HG03520 (cell line): Measurements from ENCODE around the gene GJC1.
"Not testable (repeated sequence)": the region's sequence is repeated elsewhere in the genome, so short reads cannot be mapped to it uniquely, and the experiment has no call there.

ENCODE experiments used
- ATAC-seq: cut with Tn5 transposase; IDR thresholded peaks from one replicate; pipeline ENCODE4 v1.9.1; 2021; ENCODE audit warnings: mild to moderate bottlenecking, moderate library complexity; ENCODE audit not compliant: unreplicated experiment

The GJC1 gene

DNA sequence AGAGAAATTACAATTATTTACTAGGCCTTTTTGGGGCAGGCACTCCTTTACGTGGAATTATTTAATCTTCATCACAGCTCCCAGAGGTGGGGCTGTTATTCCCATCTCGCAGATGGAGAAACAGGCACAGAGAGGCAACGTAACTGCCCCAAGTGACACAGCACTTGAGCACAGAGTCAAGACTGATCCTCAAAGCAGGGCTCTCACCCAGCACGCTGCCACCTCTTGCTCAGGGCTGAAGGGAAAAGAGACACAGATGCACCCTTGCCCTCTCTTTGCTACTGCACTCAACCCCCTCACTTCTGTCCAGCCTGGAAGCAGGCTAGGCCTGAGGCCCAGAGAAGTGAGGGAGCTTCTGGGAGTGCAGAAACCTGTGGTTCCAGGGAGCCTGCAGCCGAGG, 66.9 kb downstream of the GJC1 start:
- ATAC-seq, result no peak

DNA sequence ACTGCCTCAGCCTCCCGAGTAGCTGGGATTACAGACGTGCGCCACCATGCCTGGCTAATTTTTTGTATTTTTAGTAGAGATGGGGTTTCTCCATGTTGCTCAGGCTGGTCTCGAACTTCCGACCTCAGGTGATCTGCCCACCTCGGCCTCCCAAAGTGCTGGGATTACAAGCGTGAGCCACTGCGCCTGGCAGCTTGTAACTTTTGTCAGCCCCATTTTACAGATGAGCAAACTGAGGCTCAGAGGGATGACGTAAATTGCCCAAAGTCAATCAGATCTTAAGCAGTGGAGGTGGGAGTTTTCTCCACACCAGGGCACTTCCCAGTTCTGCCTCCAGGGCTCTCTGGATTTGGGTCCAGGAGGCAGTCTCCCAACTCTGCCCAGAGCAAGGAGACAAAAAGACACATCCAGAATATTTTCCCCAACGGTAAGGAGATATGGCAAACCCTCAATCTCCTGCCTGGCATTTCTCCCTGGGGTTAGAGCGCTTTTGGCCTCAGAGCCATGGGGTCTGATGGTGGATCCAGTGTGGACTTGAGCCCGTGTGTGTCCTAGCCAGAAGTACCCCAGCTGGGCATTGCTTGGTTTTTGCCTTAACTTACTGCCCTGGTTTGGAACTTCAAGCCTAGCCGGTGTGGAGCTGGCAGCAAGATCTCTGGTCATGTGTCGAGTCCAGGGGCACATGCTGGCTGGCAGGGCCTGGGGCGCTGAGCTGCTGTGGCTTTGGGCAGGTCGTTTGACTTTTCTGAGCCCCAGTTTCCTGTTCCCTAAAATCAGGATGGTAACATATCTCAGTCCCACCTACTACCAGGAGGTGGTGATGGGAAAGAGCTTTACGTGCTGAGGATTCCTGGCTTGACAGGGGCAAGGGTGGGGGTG, 67.9 kb downstream of the GJC1 start:
- ATAC-seq, result no peak

DNA sequence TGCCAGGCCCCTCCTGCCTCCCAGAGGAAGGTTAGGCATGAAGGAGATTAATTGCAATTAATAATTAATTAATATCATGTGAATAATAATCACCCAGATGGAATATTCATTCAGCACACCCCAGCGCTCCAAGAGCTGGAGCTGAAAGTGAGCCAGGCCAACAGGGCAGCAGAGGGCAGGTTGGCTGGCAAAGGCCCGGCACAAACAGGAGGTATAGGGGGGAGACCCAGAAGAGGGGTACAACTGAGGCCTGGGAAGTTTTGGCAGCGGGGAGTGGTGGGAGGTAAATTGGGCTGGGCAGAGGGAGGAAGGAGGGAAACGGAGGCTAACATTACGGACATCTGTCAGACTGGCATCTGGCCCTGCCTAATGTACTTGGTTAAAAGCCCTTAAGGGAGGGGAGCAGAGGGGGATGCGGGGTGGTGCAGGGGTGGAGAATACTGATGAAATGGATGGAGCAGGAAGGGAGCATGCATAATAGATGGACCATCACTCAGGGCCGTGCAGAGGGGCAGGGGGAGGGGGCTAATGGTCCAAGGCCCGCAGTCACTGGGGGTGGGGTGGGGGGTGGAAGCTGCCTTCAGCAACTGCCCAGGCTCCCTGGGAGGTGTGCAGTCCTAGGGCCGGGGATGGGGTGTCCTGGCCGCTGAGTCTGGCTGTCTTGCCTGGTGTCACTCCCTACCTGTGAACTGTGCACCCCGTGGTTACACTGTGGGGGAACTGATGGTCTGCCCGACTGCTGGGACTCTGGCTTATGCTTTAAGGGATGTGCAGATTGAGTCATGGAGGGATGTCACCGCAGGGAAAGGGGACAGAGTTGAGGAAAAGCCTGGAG, 69.4 kb downstream of the GJC1 start:
- no peak for ATAC-seq

DNA sequence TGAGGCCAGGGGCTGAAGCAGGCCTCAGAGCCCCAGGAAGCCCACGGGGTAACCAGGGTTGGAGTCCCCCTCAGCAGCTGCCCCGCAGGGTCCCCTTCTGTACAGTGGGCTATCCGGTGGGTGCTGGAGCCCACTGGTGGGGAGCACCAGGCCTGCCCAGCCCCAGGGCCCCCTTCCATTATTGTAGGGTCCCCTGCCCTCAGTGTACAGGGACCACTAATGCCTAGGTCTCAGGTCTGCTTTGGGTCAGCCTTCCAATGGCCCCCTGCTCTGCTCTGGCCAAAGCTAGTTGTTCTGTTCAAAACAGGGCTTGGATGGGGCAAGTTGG, 70.2 kb downstream of the GJC1 start:
- ATAC-seq, result no peak

DNA sequence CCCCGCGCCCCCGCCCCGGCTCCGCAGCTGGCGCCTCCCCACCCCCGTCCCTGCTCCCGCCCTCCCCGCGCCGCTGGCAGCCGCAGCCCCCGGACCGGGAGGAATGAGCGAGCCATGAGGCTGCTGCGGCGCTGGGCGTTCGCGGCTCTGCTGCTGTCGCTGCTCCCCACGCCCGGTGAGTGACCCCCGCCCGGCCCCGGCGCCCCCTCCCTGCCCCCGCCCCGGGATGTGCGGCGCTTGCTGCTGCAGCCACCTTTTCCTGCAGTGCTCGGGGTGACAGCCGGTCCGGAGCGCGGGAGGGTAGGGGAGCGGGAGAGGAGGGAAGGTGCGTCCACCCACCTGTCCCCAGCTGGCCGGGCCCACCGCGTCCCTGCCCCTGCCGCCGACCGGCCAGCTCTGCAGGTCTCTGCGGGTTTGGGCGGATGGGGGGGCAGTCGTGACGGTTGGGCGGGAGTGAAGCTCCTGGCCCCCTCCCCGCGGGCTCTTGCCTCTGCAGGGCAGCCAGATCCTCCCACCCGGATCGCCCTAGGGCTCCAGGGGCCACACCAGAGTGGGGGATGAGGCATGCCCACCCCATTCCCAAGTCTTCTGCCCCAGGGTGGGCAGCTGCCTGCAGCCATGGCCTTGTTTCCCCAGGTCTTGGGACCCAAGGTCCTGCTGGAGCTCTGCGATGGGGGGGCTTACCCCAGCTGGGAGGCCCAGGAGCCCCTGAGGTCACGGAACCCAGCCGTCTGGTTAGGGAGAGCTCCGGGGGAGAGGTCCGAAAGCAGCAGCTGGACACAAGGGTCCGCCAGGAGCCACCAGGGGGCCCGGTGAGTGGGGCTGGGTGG, 70.8 kb downstream of the GJC1 start:
- ATAC-seq, result no peak

DNA sequence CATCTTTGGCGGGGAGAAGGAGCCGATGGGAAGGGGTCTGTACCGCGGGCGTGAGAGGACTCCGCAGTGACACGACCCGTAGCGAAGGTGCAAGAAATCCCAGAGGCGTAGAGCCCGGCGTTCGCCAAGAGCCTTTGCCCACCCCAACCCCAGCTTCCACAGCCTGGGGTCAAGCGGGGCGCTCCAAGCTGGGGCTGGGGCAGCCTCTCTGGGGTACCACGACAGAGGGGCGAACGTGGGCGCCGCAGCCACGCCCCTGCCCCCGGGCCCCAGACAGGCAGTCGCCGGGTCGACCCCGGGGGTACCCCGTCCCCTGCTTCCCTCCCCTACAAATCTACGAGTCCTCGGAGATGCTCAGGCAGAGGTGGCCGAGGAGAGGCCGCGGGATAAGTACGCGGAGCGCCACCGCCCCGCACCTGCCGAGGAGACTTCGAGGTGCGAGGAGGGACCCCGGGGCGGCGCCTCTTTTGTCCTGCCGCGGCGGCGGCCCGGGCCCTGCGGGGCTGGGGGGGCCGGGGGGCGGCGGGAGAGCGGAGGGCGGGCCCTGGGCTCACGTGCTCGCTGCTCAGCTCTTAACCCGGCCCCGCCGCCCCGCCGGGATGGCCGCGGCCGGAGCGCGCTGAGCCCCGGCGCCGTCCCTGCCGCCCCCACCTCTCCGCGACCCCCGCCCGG, 71.5 kb downstream of the GJC1 start, which contains the start of gene ADAM11:
TSS of gene ADAM11 (plus strand) at position 575 of the 672 bp plus-strand sequence. CDS start 212 bp downstream, outside the sequence.
- ATAC-seq, result no peak

DNA sequence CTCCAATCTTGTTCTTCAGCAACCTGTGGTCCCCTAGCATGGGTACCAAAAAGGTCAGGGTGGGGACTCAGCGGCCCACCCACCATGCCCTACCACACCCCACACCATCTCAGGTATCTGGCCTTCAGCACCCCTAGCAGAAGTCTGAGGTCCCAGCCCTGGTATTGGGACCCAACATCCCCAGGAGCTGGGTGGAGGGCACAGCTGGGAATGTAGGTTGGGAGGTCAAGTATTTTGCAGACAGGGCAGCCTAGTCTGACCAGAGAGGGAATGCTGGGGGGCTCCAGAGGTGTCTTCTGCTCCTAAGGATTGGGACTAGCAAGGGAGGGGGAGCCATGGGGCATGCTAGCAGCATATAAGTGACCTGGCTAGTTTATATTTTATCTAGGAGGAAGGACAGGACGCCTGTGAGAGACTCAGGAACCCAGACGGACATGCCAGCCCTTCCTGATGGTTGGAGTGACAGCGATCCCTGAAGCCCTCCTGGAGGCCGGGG, 72.1 kb downstream of the GJC1 start:
- no peak for ATAC-seq

DNA sequence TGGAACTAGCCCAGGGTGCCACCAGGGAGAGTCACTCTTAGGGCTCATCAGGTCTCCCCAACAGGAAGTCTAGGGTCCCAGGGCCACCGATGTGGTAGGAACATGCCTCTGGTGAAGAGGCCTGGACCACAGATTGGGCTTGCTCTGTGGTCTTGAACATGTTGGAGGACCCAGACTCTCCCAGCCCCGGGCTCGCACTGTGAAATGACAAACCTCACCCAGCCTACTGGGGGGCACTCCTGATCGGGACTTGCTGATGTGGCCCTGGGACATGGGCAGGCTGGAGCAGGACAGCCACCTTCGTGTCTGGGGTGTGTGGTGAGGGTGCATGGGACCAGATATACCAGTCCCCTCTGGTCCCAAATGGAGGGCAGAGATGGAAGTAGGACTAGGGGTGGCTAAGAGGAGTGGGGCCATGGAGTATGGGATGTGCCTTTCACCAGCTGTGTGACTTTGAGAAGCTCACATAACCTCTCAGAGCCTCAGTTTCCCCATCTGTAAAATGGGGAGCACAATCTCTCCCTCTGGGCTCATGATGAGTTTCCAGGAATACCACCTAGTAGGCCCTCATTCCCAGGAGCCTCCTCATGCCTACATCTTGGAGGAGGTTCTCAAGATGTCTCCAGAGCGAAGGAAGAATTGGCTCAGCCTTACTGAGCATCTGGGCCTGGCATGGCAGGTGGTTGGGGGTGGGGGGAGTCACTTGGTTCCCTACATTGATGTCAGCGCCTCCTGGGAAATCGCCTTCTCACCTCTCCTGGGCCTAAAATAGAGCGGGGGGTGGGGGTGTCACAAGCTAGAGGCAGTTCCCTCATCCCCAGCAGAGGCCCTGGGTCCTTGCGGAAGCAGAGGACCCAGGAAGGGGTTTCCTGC, 72.8 kb downstream of the GJC1 start:
- ATAC-seq, result no peak

DNA sequence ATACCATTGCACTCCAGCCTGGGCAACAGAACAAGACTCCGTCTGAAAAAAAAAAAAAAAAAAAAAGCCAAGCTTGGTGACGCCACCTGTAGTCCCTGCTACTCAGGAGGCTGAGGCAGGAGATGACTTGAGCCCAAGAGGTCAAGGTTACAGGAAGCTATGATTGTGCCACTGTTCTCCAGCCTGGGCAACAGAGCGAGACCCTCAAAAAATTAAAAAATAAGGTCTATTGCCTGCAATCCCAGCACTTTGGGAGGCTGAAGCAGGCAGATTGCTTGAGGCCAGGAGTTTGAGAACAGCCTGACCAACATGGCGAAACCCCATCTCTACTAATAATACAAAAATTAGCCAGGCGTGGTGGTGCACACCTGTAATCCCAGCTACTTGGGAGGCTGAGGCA, 74.9 kb downstream of the GJC1 start:
- not testable (repeated sequence) for ATAC-seq

DNA sequence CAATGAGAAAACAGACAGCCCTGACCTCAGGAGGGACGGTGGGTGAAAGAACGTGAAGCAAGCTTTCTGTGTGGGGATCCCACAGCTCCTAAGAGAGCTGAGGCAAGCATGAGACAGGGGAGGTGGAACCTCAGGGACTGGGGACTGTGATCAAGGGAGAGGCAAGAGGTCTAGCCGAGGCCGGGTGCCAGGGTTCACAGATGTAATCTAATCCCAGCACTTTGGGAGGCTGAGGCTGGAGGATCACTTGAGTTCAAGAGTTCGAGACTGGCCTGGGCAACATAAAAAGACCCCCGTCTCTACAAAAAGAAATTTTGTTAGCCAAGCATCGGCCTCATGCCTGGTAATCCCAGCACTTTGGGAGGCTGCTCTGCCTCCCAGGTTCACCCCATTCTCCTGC, 75.8 kb downstream of the GJC1 start:
- ATAC-seq, result no peak

DNA sequence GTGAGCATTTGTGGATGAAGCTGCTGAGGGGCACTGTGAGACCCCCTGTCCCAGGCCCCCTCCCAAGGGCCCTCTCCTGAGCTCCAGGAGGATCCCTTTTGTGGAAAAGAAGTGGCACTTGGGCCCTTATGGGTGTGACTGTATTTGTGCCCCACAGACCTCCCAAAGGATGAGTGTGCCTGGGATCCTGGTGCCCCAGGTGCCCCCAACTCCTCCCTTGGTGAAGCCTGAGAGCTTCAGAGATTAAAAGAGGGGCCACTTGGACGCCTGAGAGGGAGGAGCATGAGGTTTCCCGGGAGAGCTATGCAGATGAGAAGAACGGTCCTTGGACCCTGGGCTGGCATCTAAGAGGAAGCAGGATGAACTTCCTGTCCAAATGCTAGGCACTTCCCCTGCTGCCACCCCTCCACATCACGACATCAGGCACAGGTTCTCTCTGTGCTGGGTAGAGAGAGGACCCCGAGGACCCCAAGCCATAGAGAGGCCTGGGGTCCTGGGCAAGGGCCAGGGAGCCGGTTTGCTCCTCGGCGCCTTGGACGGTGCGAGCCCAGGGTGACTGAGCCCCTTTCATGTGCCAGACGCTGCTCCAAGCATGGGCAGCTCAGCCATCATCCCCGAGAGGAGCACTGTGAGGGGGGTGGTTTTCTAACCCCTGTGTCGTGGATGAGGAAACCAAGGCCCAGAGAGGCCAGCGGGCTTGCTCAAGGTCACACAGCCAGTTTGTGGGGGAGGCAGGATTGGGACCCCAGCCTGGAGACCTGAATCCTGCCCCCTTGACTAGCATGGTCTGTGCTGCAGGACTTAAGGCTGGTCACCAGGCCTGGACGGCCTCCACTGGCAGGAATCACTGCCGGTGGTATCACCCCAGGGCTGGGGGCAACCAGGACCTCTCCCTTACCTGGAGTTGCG, 76.9 kb downstream of the GJC1 start:
- no peak for ATAC-seq

DNA sequence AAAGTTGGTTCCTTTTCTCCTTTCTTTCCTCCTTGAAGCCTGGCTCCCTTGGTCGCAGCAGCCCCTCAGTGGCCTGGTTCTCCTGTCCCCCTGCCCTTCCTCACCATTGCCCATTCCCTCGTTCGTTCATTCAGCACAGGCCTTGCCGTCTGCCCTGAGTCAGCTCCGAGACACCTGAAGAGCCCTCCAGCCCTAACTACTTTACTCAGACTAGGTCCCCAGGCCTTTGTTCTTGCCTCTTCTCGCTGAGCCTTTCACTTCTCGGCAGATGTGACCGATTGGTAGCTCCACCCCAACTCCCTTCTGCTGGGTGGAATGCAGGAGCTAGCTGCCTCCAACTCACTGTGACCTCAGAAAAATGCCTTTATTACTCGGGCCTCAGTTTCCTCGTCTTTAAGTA, 78.3 kb downstream of the GJC1 start:
- ATAC-seq, result no peak

DNA sequence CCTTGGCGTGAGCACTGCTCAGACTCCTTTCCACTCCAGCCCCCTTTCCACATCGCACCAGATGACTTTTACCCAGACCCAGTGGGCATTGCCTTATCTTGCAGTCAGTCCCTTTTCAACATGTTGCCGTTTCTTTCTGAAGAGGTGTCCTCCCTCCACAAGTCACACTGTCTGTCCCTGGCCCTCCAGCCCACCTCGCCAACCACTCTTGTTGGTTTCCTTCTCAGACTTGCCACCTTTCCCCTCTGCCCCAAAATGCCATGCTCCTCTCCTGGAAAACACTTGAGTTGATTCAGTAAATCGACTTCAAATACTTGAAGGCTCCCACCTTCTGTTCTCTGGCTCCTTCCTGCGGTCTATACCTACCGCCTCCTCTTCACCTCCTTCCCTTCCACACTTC, 78.8 kb downstream of the GJC1 start:
- ATAC-seq, result no peak

DNA sequence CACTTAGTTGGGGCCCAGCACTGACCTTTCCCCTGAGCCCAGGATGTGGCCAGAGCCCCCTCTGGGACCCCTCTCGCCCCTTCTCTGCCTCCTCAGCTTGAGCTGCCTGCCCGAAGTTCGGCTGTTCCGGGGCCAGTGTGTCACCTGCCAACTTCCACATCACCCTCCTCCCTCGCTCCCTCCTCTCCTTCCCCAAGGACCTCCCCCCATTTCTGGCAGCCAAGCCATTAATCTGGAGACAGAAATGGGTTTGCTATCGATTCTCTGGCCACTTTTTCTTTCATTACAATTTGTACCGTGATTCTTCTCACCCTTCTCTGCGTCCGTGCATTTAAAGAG, 80.1 kb downstream of the GJC1 start:
- no peak for ATAC-seq

DNA sequence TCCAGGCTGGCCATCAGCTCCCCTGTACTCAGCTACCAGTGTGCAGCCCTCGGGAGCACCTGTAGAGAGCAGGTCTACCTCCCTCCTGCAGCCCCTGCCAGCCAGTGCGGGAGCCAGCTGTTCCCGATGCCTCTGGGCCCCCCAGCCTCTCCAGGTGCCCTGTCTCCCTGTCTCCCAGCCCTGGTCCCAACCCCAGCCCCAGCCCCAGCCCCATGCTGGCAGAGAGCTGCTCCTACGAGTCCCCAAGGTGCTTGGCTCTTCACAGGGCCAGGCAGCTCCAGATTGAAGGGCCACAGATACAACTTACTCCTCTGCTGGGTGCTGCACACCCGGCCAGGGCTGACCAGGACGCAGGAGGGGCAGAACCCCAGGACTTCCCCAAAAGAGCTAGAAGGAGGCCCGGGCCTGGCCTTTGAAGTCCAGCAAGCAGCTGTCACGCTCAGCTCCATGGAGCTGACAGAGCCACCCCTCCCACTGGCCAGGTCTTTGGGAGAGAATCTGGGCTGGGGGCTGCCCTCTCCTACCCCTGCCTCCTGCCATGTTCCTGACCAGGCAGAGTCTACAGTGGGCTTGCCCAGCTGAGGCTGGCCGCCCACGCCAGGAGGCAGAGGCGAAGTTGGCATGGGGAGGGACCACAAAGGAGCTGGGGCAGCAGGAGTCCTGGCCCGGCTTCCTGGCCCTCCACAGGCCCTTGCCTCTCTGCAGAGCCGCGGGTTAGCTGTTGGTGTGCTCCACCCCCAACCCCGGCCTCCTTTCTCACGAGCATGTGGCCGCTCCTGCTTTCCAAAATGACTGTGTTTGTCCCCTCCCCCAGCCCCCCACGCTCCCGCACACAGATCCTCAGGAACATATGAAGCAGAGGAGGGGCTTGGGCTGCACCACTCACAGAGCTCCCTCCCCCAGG, 80.8 kb downstream of the GJC1 start:
- ATAC-seq, result no peak
